Hepatic stellate cell (primary cell): ENCODE measurements around the gene C11orf97.
"Not testable (repeated sequence)": the region's sequence is repeated elsewhere in the genome, so short reads cannot be mapped to it uniquely, and the experiment has no call there.

ENCODE experiments used
- DNase-seq: peaks from one replicate; pipeline ENCODE4 v3.0.0; 2011; ENCODE audit warnings: low spot score

The C11orf97 gene

DNA sequence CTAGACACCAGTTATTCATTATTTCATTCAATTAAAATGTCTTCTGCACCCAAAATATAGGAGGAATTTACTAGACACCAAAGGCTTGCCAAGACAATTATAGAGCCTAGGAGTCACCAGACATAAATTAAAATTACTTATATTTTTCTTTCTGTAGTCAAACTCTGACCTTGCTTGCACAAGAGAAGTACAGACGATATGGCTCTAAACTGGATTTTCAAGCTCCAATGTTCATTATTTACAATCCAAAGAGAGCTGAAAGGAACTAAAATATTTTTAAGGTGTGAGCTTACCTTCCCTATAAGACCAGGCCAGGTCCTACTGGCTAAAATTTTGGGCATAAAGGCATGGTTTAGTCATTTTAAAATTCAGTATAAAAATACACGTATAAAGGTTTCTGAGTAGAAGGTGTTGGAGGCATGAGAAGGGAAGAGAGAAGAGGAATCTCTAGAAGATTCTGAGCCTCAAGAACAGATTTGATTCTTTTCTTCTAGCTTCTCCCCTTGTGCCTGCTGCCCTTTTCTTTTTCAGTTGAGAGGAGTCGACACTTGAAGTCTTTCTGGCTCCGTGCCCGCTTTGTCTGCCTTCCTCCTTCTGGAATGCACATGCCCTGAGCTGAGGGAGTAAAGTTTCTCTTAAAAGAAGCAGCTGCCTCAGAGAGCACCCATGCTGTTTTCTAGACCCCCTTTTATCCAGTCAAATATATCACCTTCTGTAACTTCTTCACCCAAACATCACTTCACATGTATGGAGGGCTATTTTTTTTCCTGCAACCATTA, 13.5 kb downstream of the C11orf97 start:
- DNase-seq, result no peak

GRCh38 chr11:94526645-94527438, 14.6 kb downstream of the C11orf97 start:
- no peak for DNase-seq

GRCh38 chr11:94528551-94528950, 16.3 kb downstream of the C11orf97 start:
- DNase-seq, result no peak

DNA sequence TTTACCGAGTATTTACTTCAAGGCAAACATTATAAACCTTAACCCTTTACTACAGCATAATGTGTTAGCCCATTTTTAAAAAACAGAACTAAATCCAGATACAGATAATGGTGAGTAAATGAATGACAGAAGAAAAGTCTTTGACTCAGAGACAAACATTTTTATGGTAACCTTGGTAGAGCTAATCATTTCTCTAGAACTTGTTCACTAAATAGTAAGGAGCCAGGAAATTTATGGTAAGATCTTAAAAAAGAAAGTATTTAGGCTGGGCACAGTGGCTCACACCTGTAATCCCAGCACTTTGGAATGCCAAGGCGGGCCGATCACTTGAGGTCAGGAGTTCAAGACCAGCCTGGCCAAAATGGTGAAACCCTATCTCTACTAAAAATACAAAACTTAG, 19.9 kb downstream of the C11orf97 start:
- no peak for DNase-seq

- DNase-seq, result no peak
Observed at GRCh38 chr11:94533206-94533605, 20.9 kb downstream of the C11orf97 start.

GRCh38 chr11:94533696-94534630, 21.7 kb downstream of the C11orf97 start:
- no peak for DNase-seq

DNA sequence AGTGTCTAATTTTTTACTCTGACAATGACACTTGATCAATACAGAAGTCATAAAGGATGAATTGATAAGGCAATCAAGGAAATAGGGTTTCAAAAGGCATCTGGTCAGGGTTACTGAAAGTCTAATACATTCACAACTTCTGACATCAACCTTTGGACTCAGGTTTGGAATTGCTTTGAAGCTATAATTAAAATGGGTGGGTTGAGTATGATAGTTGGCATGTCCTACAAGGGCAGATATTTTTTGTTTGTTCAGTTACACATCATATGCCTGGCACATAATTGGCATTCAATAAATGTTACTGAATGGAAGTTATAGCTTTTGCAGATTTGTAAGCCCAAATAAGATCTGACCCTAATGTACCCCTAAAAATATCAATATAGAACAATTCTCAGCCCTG, 24.1 kb downstream of the C11orf97 start:
- no peak for DNase-seq

GRCh38 chr11:94537031-94537600, 24.9 kb downstream of the C11orf97 start:
- peak; percentile 47 for DNase-seq

DNA sequence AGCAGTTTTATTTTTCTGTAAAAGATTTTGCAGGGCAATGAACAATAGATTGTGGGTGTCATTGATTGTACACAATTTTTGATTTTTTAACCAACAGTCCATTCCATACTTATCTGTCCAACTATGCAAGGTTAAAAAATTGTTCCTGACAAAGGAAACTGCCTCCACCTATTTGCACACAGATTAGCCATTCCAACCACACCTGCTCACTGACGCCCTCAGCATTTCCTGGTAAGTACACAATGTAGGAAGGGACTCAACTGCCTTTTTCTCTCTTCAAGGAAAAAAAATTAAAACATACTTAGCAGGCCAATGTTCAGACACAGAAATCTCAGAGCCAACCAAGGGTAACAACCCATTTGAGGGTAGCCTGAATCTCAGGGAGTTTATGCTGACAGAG, 27.2 kb downstream of the C11orf97 start:
- DNase-seq, result no peak

- DNase-seq, result peak; percentile 80
Observed at GRCh38 chr11:94543695-94544645, 31.7 kb downstream of the C11orf97 start, which contains the start of gene FUT4. TSS of gene FUT4 (plus strand) at chr11:94543921. CDS start at chr11:94544134, 213 bp downstream.

GRCh38 chr11:94544646-94545263, 32.5 kb downstream of the C11orf97 start:
- DNase-seq, result no peak

- no peak for DNase-seq
Observed at GRCh38 chr11:94545264-94546161, 33.3 kb downstream of the C11orf97 start.

GRCh38 chr11:94546162-94546470, 33.9 kb downstream of the C11orf97 start:
- no peak for DNase-seq

DNA sequence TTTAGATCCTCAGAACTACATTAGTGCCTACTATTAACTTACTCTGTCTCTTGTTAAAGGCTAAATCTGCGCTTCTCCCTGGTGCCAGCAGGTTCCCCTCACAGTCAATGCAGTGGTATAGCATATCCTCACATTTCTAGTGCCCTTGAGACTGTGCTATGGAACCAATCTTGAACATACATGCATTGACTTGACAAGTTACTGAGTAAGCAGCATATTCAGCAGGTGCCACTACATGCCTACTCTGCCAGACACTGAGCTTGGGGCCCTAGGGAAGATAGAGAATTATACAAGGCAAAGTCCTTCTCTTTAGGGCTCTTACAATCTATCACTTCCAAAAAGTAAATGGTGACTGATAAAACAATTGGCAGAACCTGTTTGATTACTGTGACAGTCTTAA, 34.6 kb downstream of the C11orf97 start:
- no peak for DNase-seq

- no peak for DNase-seq
Observed at GRCh38 chr11:94549146-94549545, 36.9 kb downstream of the C11orf97 start.

DNA sequence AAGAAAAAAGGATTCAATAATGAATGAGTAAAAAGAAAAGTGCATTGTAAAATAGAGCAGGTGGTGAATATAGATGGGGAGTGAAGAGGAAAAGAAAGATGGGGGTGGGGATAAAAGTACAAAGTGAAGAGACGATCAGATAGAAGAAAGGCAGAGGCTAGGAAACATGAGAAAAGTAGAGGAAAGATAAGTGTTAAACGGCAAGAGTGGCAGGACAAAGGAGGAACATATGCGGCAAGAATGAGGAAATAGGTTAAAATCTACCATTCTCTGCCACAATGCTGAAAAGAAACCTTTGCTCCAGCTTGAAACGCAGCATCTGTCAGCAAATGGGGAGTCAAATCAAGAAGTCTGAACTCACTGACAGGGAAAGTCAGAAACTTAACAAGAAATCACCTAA, 38.3 kb downstream of the C11orf97 start:
- no peak for DNase-seq

GRCh38 chr11:94553938-94554337, 41.7 kb downstream of the C11orf97 start:
- no peak for DNase-seq

DNA sequence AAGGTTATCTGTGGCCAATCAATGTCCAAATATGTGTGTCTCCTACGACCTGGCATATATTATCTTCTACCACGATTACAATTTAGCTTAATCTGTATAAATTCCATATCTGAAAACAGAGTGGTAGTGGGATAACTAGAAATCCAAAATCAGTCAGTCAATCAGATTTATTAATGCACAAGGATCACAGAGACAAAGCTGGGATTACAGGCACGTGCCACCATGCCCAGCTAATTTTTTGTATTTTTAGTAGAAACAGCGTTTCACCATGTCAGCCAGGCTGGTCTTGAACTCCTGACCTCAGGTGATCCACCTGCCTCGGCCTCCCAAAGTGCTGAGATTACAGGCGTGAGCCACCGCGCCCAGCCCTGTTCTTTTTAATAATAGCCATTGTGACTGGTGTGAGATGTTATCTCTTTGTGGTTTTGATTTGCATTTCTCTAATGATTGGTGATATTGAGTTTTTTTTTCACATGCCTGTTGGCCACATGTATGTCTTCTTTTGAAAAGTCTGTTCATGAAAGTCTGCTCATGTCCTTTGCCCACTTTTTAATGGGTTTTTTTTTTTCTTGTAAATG, 43.6 kb downstream of the C11orf97 start:
- not testable (repeated sequence) for DNase-seq

DNA sequence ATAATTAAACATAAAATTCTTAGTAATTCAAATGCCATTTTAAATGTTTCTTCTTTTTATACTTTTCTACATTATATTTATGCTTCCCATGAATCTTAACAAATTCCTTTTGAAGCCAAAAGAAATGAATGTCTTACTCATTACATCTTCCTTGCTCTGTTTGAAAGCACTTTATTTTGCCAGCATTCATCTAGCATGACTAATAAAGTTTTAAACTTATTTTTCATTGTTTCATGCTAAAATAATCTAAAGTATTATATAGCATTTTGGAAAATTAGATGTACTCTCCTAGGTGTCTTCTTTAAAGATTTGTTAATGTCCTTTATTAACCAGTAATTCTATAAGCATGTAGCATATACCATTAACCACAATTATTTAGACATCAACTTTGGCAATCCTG, 45.2 kb downstream of the C11orf97 start:
- peak; percentile 31 for DNase-seq
